Measurements from ENCODE around the gene MIER2.

The MIER2 gene

DNA sequence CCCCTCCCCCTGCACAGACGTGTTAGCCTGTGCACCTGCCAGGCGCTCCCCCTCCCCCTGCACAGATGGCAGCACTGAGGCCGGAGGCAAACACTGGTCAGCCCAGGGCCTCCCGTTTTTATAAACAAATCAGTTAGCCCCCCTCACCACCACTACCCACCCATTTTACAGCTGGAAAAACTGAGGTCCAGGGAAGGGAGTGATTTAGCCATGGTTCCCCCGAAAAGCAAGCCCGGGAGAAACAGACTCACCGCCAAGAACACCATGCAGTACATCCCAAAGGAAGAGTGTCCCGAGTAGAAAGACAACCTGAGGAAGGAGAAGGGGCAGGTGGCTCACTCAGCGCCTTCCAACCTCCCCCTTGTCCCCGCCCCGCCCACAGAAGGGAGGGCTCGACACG is 62.1 kb downstream of the MIER2 start:
- TF ChIP-seq, protein P1, sequence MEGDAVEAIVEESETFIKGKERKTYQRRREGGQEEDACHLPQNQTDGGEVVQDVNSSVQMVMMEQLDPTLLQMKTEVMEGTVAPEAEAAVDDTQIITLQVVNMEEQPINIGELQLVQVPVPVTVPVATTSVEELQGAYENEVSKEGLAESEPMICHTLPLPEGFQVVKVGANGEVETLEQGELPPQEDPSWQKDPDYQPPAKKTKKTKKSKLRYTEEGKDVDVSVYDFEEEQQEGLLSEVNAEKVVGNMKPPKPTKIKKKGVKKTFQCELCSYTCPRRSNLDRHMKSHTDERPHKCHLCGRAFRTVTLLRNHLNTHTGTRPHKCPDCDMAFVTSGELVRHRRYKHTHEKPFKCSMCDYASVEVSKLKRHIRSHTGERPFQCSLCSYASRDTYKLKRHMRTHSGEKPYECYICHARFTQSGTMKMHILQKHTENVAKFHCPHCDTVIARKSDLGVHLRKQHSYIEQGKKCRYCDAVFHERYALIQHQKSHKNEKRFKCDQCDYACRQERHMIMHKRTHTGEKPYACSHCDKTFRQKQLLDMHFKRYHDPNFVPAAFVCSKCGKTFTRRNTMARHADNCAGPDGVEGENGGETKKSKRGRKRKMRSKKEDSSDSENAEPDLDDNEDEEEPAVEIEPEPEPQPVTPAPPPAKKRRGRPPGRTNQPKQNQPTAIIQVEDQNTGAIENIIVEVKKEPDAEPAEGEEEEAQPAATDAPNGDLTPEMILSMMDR (conservative IDR thresholded peaks at IDR 0.05; ENCODE audit: control insufficient read depth, insufficient read depth, low read depth, low read length), result no peak
- H3K4me3 ChIP-seq (ENCODE audit: control insufficient read depth, low read depth, low read length), result no peak overlapping the region
- no peak for DNase-seq (ENCODE audit: low read depth)

DNA sequence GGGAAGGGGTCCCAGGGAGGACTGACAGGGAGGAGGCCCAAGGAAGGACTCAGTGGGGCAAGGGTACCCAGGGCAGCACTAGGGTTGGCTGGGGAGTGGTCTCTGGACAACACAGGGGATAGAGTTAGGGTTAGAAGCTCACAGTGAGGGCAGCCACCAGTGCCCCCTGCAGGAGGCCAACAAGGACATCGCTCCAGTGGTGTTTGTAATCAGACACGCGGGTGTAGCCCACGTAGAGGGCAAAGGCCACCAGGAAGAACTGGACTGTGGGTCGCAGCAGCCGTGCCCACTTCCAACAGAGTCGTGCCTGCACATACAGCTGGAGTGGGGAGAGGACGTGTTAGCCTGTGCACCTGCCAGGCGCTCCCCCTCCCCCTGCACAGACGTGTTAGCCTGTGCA is 62.6 kb downstream of the MIER2 start:
- DNase-seq (ENCODE audit: low read depth), result no peak
- TF ChIP-seq, protein P1 (conservative IDR thresholded peaks at IDR 0.05; ENCODE audit: control insufficient read depth, insufficient read depth, low read depth, low read length), result no peak
- no peak overlapping the region for H3K4me3 ChIP-seq (ENCODE audit: control insufficient read depth, low read depth, low read length)

DNA sequence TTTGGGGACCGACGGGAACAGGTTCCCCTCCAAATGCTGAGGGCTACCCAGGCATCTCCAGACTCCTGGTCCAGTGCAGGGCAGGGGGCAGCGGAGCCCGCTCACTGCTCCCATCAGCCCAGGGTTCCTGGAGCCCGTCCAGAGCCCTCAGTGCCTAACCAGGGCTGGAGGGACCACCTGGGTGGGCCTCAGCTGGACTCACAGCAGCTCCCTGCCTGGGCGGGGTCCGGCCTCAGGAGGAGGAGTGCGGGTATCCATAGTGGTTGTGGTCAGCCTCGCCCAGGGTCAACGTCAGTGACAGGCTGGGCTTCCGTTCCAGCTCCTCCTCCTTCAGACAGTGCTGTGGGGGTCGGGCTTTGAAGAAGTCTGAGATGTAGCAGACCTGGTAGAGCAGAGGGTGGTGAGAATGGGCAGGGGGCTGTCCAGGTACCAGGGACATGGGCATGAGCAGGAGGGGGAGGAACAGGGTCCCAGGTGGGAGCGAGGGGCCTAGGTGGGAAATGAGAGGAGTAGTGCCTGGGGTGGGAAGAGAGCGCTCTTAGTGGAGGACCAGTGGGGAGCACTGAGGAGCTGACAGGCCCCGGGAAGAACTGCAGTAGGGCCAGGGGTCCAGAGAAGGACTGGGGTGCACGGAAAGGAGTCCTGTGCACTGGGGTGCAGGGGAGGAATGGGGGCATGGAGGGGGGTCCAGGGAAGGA is 63.3 kb downstream of the MIER2 start:
- H3K4me3 ChIP-seq (ENCODE audit: control insufficient read depth, low read depth, low read length), result no peak overlapping the region
- DNase-seq (ENCODE audit: low read depth), result no peak
- TF ChIP-seq, protein P1 (conservative IDR thresholded peaks at IDR 0.05; ENCODE audit: control insufficient read depth, insufficient read depth, low read depth, low read length), result no peak

DNA sequence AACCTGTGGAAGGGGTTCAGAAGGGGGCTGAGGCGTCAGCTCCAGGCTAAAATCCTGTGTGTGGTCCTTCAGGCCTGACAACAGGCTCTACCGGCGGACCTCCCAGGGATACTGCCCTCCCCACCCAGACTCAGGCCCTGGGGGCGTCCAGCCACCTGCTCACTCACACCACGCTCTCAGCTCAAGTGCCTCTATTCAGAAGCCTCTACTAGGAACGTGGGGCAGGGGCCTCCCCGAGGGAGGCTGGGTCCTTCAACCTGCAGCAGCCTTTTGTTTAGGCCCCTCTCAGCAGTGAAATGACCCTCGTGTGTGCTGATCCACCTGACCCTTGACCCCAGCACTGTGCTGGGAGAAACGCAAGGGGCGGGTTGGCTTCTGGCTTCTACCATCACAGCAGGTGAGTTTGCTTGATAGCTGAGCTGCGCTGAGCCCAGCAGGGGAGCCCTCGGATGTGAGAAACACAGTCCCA is 64.0 kb downstream of the MIER2 start:
- TF ChIP-seq, protein P1 (conservative IDR thresholded peaks at IDR 0.05; ENCODE audit: control insufficient read depth, insufficient read depth, low read depth, low read length), result no peak
- no peak for DNase-seq (ENCODE audit: low read depth)
- H3K4me3 ChIP-seq (ENCODE audit: control insufficient read depth, low read depth, low read length), result no peak overlapping the region

DNA sequence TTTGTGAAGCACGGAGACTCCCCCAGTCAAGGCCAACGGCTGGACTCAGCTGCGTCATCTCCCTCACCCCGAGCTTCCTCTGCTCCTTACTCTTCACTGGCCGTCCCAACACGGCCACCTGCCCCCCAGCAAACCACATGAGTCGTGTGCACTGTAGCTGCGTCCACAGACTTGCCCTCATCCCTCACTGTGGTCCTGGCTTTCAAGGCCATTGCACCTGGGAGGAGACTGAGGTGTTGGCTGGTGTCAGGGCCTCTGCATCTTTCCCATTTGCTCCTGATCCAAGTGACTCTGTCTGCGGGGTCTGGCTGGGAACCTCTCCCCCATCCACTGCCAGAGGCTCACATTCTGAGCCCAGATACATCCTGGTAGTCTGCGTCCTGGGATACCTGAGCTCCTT is 64.9 kb downstream of the MIER2 start:
- TF ChIP-seq, protein P1 (conservative IDR thresholded peaks at IDR 0.05; ENCODE audit: control insufficient read depth, insufficient read depth, low read depth, low read length), result no peak
- no peak for DNase-seq (ENCODE audit: low read depth)
- no peak overlapping the region for H3K4me3 ChIP-seq (ENCODE audit: control insufficient read depth, low read depth, low read length)

DNA sequence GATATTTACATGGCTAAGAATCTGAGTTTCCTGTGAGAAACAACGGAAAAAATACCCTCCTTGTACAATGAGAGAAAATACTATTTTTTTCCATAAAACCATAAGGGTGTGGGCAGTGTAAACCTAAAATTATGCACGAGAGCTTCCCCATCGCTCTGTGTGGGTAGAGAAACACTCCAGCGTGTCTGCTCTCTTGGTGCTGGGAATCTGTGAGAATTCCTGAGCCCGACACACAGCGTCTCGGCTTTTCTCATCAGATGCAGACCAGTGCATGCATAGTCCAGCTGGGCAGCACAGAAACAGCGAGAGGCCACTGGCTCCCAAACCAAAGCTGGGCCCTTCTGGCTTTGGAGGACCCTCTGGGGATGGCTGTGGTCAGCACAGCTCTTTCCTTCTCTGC is 65.4 kb downstream of the MIER2 start:
- TF ChIP-seq, protein P1 (conservative IDR thresholded peaks at IDR 0.05; ENCODE audit: control insufficient read depth, insufficient read depth, low read depth, low read length), result no peak
- no peak for DNase-seq (ENCODE audit: low read depth)
- no peak overlapping the region for H3K4me3 ChIP-seq (ENCODE audit: control insufficient read depth, low read depth, low read length)

All from fibroblast of mammary gland (primary cell).